CD14-positive monocyte (primary cell): Measurements from ENCODE around the gene DGAT2. TPM values are rescaled to one million over a fixed set of nuclear protein-coding genes. Genes with fewer than 3 reads are reported as not detected.
A peak's percentile ranks its signal among the peaks of the same experiment; 100 is the strongest.

Source experiments
- DNase-seq, 3 donors: peaks; one replicate each; pipeline ENCODE4 v3.0.0-alpha.2; 2011 to 2022
- H2AFZ ChIP-seq: 2 replicates; pipeline ENCODE4 v1.6.0; 2012; ENCODE audit warnings: mild to moderate bottlenecking, low read depth, low read length, inconsistent platforms; ENCODE audit not compliant: insufficient read depth, poor library complexity, severe bottlenecking
- H3K27ac ChIP-seq, 2 donors: 1 replicate in 1 of 2; 2 replicates in 1 of 2; pipeline ENCODE4 v1.5.1; 2012 to 2013; ENCODE audit warnings: low read length in 2 of 2, control low read depth in 1 of 2, inconsistent platforms in 1 of 2, low read depth in 1 of 2, mild to moderate bottlenecking in 1 of 2
- H3K27me3 ChIP-seq, 2 donors: one replicate each; pipeline versions ENCODE4 v1.6.0 to v1.6.1; 2011 to 2013; ENCODE audit warnings: low read length in 2 of 2; ENCODE audit not compliant: control insufficient read depth in 2 of 2, insufficient read depth in 2 of 2
- H3K36me3 ChIP-seq, 2 donors: replicated peaks in 1 of 2; 1 replicate in 1 of 2; 2 replicates in 1 of 2; pipeline versions ENCODE4 v1.5.1 to v1.6.1; 2012 to 2013; ENCODE audit warnings: low read length in 2 of 2, control low read depth in 1 of 2, inconsistent platforms in 1 of 2, mild to moderate bottlenecking in 1 of 2; ENCODE audit not compliant: insufficient read depth in 2 of 2, control insufficient read depth in 1 of 2
- H3K4me1 ChIP-seq, 2 donors: 1 replicate in 1 of 2; 2 replicates in 1 of 2; pipeline versions ENCODE4 v1.5.1 to v1.6.1; 2012 to 2013; ENCODE audit warnings: low read length in 2 of 2, control low read depth in 1 of 2, inconsistent platforms in 1 of 2, mild to moderate bottlenecking in 1 of 2, moderate library complexity in 1 of 2; ENCODE audit not compliant: insufficient read depth in 2 of 2, control insufficient read depth in 1 of 2
- H3K4me2 ChIP-seq: replicated peaks from 2 replicates; pipeline ENCODE3; 2012; ENCODE audit warnings: low read length, moderate library complexity, mild to moderate bottlenecking; ENCODE audit not compliant: poor library complexity, severe bottlenecking; ENCODE audit errors: extremely low read depth
- H3K4me3 ChIP-seq, 3 experiments: fragments of 200-600 bp in 1 of 3; sonication (generic) in 1 of 3; replicated peaks in 1 of 3; 1 replicate in 2 of 3; 2 replicates in 1 of 3; pipeline ENCODE4 v1.5.1; 2011 to 2013; ENCODE audit warnings: low read length in 3 of 3, mild to moderate bottlenecking in 3 of 3, control low read depth in 2 of 3, low read depth in 2 of 3, inconsistent platforms in 1 of 3, moderate library complexity in 1 of 3
- H3K79me2 ChIP-seq: 2 replicates; pipeline ENCODE4 v1.6.0; 2012; ENCODE audit warnings: mild to moderate bottlenecking, control low read depth, inconsistent platforms, low read length, moderate library complexity; ENCODE audit not compliant: insufficient read depth
- H3K9ac ChIP-seq: 2 replicates; pipeline ENCODE4 v1.6.0; 2017; ENCODE audit warnings: low read length, mild to moderate bottlenecking; ENCODE audit not compliant: insufficient read depth, poor library complexity, severe bottlenecking
- H3K9me3 ChIP-seq, 2 donors: replicated peaks in 1 of 2; 1 replicate in 1 of 2; 2 replicates in 1 of 2; pipeline versions ENCODE4 v1.5.1 to v1.6.1; 2012 to 2013; ENCODE audit warnings: low read length in 2 of 2, control low read depth in 1 of 2; ENCODE audit not compliant: control insufficient read depth in 1 of 2, insufficient read depth in 1 of 2
- H4K20me1 ChIP-seq: 2 replicates; pipeline ENCODE4 v1.6.0; 2012; ENCODE audit warnings: mild to moderate bottlenecking, low read length, control low read depth, moderate library complexity; ENCODE audit not compliant: insufficient read depth
- H3K27ac Mint-ChIP-seq, 7 donors: one replicate each; pipeline ENCODE4 v1.8.0; 2020; ENCODE audit warnings: mild to moderate bottlenecking in 7 of 7, mixed read lengths in 7 of 7, moderate library complexity in 6 of 7, inconsistent platforms in 2 of 7
- H3K27me3 Mint-ChIP-seq, 3 donors: one replicate each; pipeline ENCODE4 v1.8.0; 2021 to 2022; ENCODE audit warnings: low read depth in 3 of 3, mild to moderate bottlenecking in 3 of 3, mixed read lengths in 3 of 3, moderate library complexity in 3 of 3, inconsistent platforms in 1 of 3
- H3K36me3 Mint-ChIP-seq, 2 donors: one replicate each; pipeline ENCODE4 v1.8.0; 2020; ENCODE audit warnings: mixed read lengths in 2 of 2, inconsistent platforms in 1 of 2, mild to moderate bottlenecking in 1 of 2
- H3K4me1 Mint-ChIP-seq: one replicate; pipeline ENCODE4 v1.8.0; 2020; ENCODE audit warnings: mild to moderate bottlenecking, mixed read lengths
- H3K4me3 Mint-ChIP-seq, 2 donors: one replicate each; pipeline ENCODE4 v1.8.0; 2020; ENCODE audit warnings: mild to moderate bottlenecking in 2 of 2, mixed read lengths in 2 of 2, moderate library complexity in 1 of 2
- H3K9me3 Mint-ChIP-seq, 7 donors: one replicate each; pipeline ENCODE4 v1.8.0; 2020 to 2022; ENCODE audit warnings: mixed read lengths in 7 of 7, mild to moderate bottlenecking in 6 of 7, moderate library complexity in 6 of 7, inconsistent platforms in 2 of 7
- WGBS: methylation state at CpG from one replicate; pipeline ENCODE4 v1.1.5; 2013; ENCODE audit warnings: missing lambda C conversion rate; ENCODE audit not compliant: insufficient coverage; 5-methylcytosine and 5-hydroxymethylcytosine counted together
- intact Hi-C, 2 donors: fragments of 100-400 bp; cut with micrococcal nuclease; formaldehyde crosslinking; loops; one replicate each; pipeline versions ENCODE4 v1.15.0 to v1.15.1; 2023
- polyA plus RNA-seq, 3 donors: library from polyadenylated mRNA; depleted of rRNA in 1 of 3; unstranded in 2 of 3; stranded (reverse) in 1 of 3; fragments of 300-500 nt in 2 of 3; fragments of >200 nt in 1 of 3; fragmentation: Illumina TruSeq in 2 of 3; gene quantifications; 1 replicate in 2 of 3; 2 replicates in 1 of 3; pipeline ENCODE4 v1.2.3, GENCODE V29; 2012 to 2021
- TF ChIP-seq, protein P1 (sequence below): fragments of 200-600 bp; IDR thresholded peaks from one replicate; pipeline ENCODE4 v1.8.0; 2022; ENCODE audit warnings: antibody characterized with exemption, mild to moderate bottlenecking

Gene DGAT2
- polyA plus RNA-seq, 3 donors, result 7.0 to 18.4 (median 14.8) TPM

DNA sequence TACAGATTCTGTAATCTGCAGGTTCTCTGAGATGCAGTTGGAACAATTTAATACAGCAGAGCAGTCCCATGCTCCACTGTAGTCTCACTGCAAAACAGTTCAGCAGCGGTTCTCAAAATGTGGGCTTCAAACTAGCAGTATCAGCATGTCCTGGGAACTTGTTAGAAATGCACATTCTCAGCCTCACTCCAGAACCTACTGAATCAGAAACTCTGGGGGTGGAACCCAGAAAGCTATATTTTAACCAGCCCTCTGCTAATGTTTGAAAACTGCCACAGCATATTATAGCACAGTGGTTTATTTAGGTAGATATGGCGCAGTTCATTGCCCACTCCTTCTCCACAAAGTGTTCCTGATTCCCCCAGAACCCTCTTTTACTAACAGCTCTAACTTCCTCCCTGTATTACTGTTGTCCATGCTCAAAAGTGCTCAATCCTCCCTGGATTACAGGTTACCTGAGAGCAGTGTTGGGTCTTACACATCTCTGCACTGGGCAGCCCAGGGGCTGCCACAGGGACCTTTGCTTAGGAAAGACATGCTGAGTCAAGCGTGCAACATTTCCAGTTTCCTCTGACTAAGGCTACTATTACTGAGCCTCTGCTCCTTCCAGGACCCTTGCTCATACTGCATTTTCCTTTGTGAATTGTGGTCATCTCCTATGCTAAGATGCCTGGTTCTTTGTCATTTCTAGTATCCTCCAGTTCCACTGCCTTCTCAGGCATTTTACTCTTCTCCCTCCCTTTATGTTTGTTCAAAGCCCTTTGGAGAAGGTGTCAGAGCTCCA is 7.7 kb upstream of the DGAT2 start:
- Mint-ChIP-seq H3K4me1 (peaks cover 49% of the 10 kb centered on the region), H3K27me3 (peaks cover 0 to 2% (median 0%) of the 10 kb centered on the region in 3 donors), H3K36me3 (peaks cover 0 to 3% of the 10 kb centered on the region in 2 donors), H3K27ac (peak overlapping the region in 6 of 7 donors; percentile 33 to 76 (median 58)), H3K4me3 (peak overlapping the region in 1 of 2 donors; percentile 40), H3K9me3 (peaks cover 0 to 2% (median 0%) of the 10 kb centered on the region in 7 donors)
- Histone ChIP-seq H4K20me1 (no peaks in the 10 kb centered on the region), H3K27ac (no peak overlapping the region), H3K9me3 (no peaks in the 10 kb centered on the region), H3K9ac (no peak overlapping the region), H3K4me1 (peaks cover 36 to 47% of the 10 kb centered on the region in 2 donors), H3K4me2 (no peak overlapping the region), H3K4me3 (no peak overlapping the region), H2AFZ (no peak overlapping the region), H3K79me2 (no peaks in the 10 kb centered on the region), H3K27me3 (no peaks in the 10 kb centered on the region), H3K36me3 (no peaks in the 10 kb centered on the region)
- DNase-seq, result peak in 2 of 3 donors; percentile 66 to 67
- WGBS, result 67% methylated on average over 3 of the region's 3 CpGs
- TF ChIP-seq, protein P1, sequence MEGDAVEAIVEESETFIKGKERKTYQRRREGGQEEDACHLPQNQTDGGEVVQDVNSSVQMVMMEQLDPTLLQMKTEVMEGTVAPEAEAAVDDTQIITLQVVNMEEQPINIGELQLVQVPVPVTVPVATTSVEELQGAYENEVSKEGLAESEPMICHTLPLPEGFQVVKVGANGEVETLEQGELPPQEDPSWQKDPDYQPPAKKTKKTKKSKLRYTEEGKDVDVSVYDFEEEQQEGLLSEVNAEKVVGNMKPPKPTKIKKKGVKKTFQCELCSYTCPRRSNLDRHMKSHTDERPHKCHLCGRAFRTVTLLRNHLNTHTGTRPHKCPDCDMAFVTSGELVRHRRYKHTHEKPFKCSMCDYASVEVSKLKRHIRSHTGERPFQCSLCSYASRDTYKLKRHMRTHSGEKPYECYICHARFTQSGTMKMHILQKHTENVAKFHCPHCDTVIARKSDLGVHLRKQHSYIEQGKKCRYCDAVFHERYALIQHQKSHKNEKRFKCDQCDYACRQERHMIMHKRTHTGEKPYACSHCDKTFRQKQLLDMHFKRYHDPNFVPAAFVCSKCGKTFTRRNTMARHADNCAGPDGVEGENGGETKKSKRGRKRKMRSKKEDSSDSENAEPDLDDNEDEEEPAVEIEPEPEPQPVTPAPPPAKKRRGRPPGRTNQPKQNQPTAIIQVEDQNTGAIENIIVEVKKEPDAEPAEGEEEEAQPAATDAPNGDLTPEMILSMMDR, result no peak
- intact Hi-C loops, result loop anchor here in 1 of 2 donors (5.0 kb wide), 2 partner anchors 39 to 46 kb away; no protein-coding TSS in a partner anchor

DNA sequence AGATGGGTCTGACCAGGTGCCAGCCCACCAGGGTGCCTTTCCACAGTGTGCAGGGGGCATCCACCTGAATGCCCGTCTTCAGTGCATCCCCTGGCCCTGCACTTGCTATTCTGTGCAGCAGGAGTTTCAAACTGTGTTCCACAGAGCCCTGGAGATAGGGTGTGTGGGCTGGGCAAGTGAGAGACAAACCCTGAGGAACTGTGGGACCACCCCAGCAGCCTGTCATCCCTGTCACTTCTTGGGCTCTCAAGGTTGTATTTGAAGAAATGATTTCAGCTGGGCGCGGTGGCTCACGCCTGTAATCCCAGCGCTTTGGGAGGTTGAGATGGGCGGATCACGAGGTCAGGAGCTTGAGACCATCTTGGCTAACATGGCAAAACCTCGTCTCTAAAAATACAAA is 6.4 kb upstream of the DGAT2 start:
- no peak overlapping the region for H3K4me2 ChIP-seq
- peaks cover 0 to 4% of the 10 kb centered on the region in 2 donors for H3K36me3 Mint-ChIP-seq
- H4K20me1 ChIP-seq, result no peaks in the 10 kb centered on the region
- H3K4me1 Mint-ChIP-seq, result peaks cover 62% of the 10 kb centered on the region
- H3K9ac ChIP-seq, result no peak overlapping the region
- no peaks in the 10 kb centered on the region for H3K27me3 ChIP-seq
- no peak for DNase-seq
- 94% methylated on average over 8 of the region's 8 CpGs for WGBS
- H3K27ac ChIP-seq, result peak overlapping the region in 1 of 2 donors; percentile 29
- H3K4me1 ChIP-seq, result peaks cover 45 to 56% of the 10 kb centered on the region in 2 donors
- H3K9me3 Mint-ChIP-seq, result peaks cover 0 to 1% (median 0%) of the 10 kb centered on the region in 7 donors
- TF ChIP-seq, protein P1, result no peak
- H3K4me3 ChIP-seq, result no peak overlapping the region
- H3K27ac Mint-ChIP-seq, result peak overlapping the region in 6 of 7 donors; percentile 77 to 94 (median 88)
- H3K4me3 Mint-ChIP-seq, result peak overlapping the region in 1 of 2 donors; percentile 15
- intact Hi-C loops, result loop anchor here in 1 of 2 donors (5.0 kb wide), 2 partner anchors 40 to 45 kb away; no protein-coding TSS in a partner anchor
- no peak overlapping the region for H2AFZ ChIP-seq
- no peaks in the 10 kb centered on the region for H3K79me2 ChIP-seq
- H3K27me3 Mint-ChIP-seq, result peaks cover 0 to 3% (median under 1%) of the 10 kb centered on the region in 3 donors
- no peaks in the 10 kb centered on the region for H3K36me3 ChIP-seq
- no peaks in the 10 kb centered on the region for H3K9me3 ChIP-seq
